ENCODE data around the gene EPB41L4B.

GRCh38 chr9:109303900-109304299 lies 17.0 kb downstream of the EPB41L4B start:
- TF ChIP-seq POLR2AphosphoS5 (IDR thresholded peaks at IDR 0.05; ENCODE audit: low read depth, low read length) = no peak
- TF ChIP-seq, protein P1, sequence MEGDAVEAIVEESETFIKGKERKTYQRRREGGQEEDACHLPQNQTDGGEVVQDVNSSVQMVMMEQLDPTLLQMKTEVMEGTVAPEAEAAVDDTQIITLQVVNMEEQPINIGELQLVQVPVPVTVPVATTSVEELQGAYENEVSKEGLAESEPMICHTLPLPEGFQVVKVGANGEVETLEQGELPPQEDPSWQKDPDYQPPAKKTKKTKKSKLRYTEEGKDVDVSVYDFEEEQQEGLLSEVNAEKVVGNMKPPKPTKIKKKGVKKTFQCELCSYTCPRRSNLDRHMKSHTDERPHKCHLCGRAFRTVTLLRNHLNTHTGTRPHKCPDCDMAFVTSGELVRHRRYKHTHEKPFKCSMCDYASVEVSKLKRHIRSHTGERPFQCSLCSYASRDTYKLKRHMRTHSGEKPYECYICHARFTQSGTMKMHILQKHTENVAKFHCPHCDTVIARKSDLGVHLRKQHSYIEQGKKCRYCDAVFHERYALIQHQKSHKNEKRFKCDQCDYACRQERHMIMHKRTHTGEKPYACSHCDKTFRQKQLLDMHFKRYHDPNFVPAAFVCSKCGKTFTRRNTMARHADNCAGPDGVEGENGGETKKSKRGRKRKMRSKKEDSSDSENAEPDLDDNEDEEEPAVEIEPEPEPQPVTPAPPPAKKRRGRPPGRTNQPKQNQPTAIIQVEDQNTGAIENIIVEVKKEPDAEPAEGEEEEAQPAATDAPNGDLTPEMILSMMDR (IDR thresholded peaks at IDR 0.05 in 2 of 3, conservative IDR thresholded peaks at IDR 0.05 in 1 of 3; ENCODE audit: borderline replicate concordance in 1 of 3, insufficient read depth in 1 of 3, low read depth in 2 of 3, low read length in 2 of 3) = no peak
- TF ChIP-seq RAD21 (IDR thresholded peaks at IDR 0.05; ENCODE audit: low read depth) = no peak
- TF ChIP-seq SP1 (IDR thresholded peaks at IDR 0.05; ENCODE audit: low read depth) = no peak
- no peak for TF ChIP-seq JUND (IDR thresholded peaks at IDR 0.05)
- TF ChIP-seq EZH2 (IDR thresholded peaks at IDR 0.05) = no peak
- no peak for TF ChIP-seq SIN3A (IDR thresholded peaks at IDR 0.05; ENCODE audit: low read depth)
- no peak for TF ChIP-seq TCF7L2 (IDR thresholded peaks at IDR 0.05; ENCODE audit: borderline replicate concordance, extremely low read depth, insufficient read depth, insufficient read length)
